GM23248 (cell line): Measurements from ENCODE around the gene CYTH4. TPM values are rescaled to one million over a fixed set of nuclear protein-coding genes. Genes with fewer than 3 reads are reported as not detected.
A peak's percentile ranks its signal among the peaks of the same experiment; 100 is the strongest.

Source experiments
- DNase-seq: peaks from one replicate; pipeline ENCODE4 v3.0.0-alpha.2; 2015
- H2AFZ ChIP-seq: fragments of 200-600 bp; sonication (generic); 2 replicates; pipeline ENCODE4 v1.6.1; 2016; ENCODE audit warnings: antibody characterized with exemption
- H3F3A ChIP-seq: fragments of 200-600 bp; sonication (generic); 2 replicates; pipeline ENCODE4 v1.6.1; 2016; ENCODE audit warnings: mild to moderate bottlenecking, antibody characterized with exemption, mixed run types; ENCODE audit not compliant: insufficient read depth
- H3K27ac ChIP-seq: fragments of 200-600 bp; sonication (generic); 2 replicates; pipeline ENCODE4 v1.5.1; 2016; ENCODE audit warnings: mild to moderate bottlenecking
- H3K27me3 ChIP-seq: fragments of 200-600 bp; sonication (generic); replicated peaks from 2 replicates; pipeline ENCODE4 v1.6.1; 2016; ENCODE audit warnings: mild to moderate bottlenecking; ENCODE audit not compliant: insufficient read depth
- H3K36me3 ChIP-seq: fragments of 200-600 bp; sonication (generic); 2 replicates; pipeline ENCODE4 v1.6.1; 2016; ENCODE audit warnings: low read depth, mild to moderate bottlenecking
- H3K4me1 ChIP-seq: fragments of 200-600 bp; sonication (generic); 2 replicates; pipeline ENCODE4 v1.6.1; 2016; ENCODE audit warnings: mild to moderate bottlenecking; ENCODE audit not compliant: insufficient read depth
- H3K4me2 ChIP-seq: fragments of 200-600 bp; sonication (generic); one replicate; pipeline ENCODE4 v1.6.1; 2016; ENCODE audit warnings: mild to moderate bottlenecking; ENCODE audit not compliant: unreplicated experiment
- H3K4me3 ChIP-seq: fragments of 200-600 bp; sonication (generic); 2 replicates; pipeline ENCODE4 v1.5.1; 2016; ENCODE audit warnings: mild to moderate bottlenecking
- H3K79me2 ChIP-seq: fragments of 200-600 bp; sonication (generic); 2 replicates; pipeline ENCODE4 v1.6.1; 2016; ENCODE audit warnings: mild to moderate bottlenecking; ENCODE audit not compliant: insufficient read depth
- H3K9ac ChIP-seq: fragments of 200-600 bp; sonication (generic); 2 replicates; pipeline ENCODE4 v1.6.1; 2016; ENCODE audit warnings: mild to moderate bottlenecking
- H3K9me2 ChIP-seq: fragments of 200-600 bp; sonication (generic); 2 replicates; pipeline ENCODE4 v1.6.1; 2016; ENCODE audit warnings: mixed run types, mild to moderate bottlenecking, moderate library complexity; ENCODE audit not compliant: insufficient read depth
- H3K9me3 ChIP-seq: fragments of 200-600 bp; sonication (generic); one replicate; pipeline ENCODE4 v1.6.1; 2017; ENCODE audit warnings: low read depth
- H4K20me1 ChIP-seq: fragments of 200-600 bp; sonication (generic); 2 replicates; pipeline ENCODE4 v1.6.0; 2016; ENCODE audit not compliant: insufficient read depth
- EZH2 ChIP-seq: fragments of 200-600 bp; sonication (generic); IDR thresholded peaks from 2 replicates; pipeline ENCODE4 v1.6.1; 2018; ENCODE audit warnings: antibody characterized with exemption, mild to moderate bottlenecking; ENCODE audit not compliant: insufficient read depth, poor library complexity, severe bottlenecking
- EZH2phosphoT487 ChIP-seq: fragments of 200-600 bp; sonication (generic); IDR thresholded peaks from 2 replicates; pipeline ENCODE4 v1.6.1; 2018; ENCODE audit warnings: antibody characterized with exemption, moderate library complexity, mild to moderate bottlenecking, low read depth; ENCODE audit not compliant: insufficient read depth
- WGBS, 2 experiments: methylation state at CpG; one replicate each; pipeline ENCODE4 v1.1.6; 2015 to 2017; ENCODE audit warnings: low lambda C conversion rate in 2 of 2, low coverage in 1 of 2; ENCODE audit errors: missing lambda C conversion rate in 2 of 2; 5-methylcytosine and 5-hydroxymethylcytosine counted together
- in situ Hi-C: fragments of 300-500 bp; cut with MboI; formaldehyde crosslinking; loops from 2 replicates; pipeline ENCODE4 v1.15.0; 2020
- polyA plus RNA-seq: library from polyadenylated mRNA; unstranded; fragments of >200 nt; fragmentation: Nextera tagmentation; extraction: Ambion mirVana; gene quantifications from 2 replicates; pipeline ENCODE4 v1.2.1, GENCODE V29; 2016
- total RNA-seq: library from RNA; depleted of rRNA; stranded (reverse); fragments of >200 nt; shearing (Covaris generic); gene quantifications from 2 replicates; pipeline ENCODE4 v1.2.3, GENCODE V29; 2014

CYTH4 gene
- total and polyA plus RNA-seq, 2 experiments from 2014 or later, result not detected

DNA sequence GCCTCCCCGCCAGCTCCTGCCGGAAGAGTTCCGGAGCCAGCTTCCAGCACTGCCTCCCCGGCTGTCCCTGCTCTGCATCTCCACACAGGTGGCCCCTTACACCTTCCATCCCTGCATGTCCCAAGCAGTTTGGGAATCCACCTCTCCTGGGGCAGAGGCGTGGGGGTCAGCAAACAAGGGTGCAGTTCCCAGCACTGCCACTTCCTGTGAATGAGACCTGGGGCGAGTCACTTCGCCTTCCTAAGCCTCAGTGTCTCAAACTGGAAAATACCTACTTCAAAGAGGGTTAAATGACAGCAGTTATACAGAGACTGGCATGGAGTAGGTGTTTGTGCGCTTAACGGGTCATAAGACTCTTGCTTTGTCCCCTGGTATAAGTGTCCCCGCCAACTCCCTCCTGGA, 5.2 kb downstream of the CYTH4 start:
- Histone ChIP-seq H4K20me1 (no peaks in the 10 kb centered on the region), H3K4me3 (no peak overlapping the region), H3K27ac (no peak overlapping the region), H3F3A (peaks cover 13% of the 10 kb centered on the region), H3K79me2 (no peaks in the 10 kb centered on the region), H3K9me3 (no peaks in the 10 kb centered on the region), H3K36me3 (no peaks in the 10 kb centered on the region), H2AFZ (no peak overlapping the region), H3K27me3 (no peaks in the 10 kb centered on the region), H3K4me2 (no peak overlapping the region), H3K4me1 (peaks cover 10% of the 10 kb centered on the region; the same call in 1 of the 2 replicates), H3K9ac (no peak overlapping the region), H3K9me2 (no peaks in the 10 kb centered on the region)
- in situ Hi-C loops, result no loop called here
- TF ChIP-seq EZH2, result no peak
- WGBS, 2 experiments, result 72 to 77% methylated on average over 10 of the region's 10 CpGs
- no peak for DNase-seq

DNA sequence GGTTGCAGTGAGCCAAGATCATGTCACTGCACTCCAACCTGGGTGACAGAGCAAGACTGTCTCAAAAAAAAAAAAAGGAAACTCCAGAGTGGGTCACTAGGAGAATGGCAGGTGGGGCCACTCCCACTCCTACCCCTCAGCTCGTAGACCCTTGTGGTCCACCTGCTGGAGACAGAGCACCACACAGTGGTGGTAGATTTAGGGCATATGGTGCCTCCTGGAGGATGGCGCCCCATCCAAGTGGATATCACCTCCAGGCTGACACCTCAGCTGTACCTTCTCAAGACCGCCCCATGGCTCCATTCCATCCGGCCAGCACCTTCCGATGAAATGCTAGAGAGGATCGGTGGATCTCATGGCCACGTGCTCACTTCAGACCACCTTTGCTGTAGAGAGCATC, 6.2 kb downstream of the CYTH4 start:
- TF ChIP-seq EZH2phosphoT487, result no peak
- Histone ChIP-seq H3K79me2 (no peaks in the 10 kb centered on the region), H3K4me1 (peaks cover 10% of the 10 kb centered on the region; the same call in 1 of the 2 replicates), H3F3A (peaks cover 13% of the 10 kb centered on the region), H3K36me3 (no peaks in the 10 kb centered on the region), H3K9me3 (no peaks in the 10 kb centered on the region), H3K4me3 (no peak overlapping the region), H3K9me2 (no peaks in the 10 kb centered on the region), H2AFZ (no peak overlapping the region), H3K9ac (no peak overlapping the region), H3K27ac (no peak overlapping the region), H3K27me3 (no peaks in the 10 kb centered on the region), H4K20me1 (no peaks in the 10 kb centered on the region), H3K4me2 (no peak overlapping the region)
- in situ Hi-C loops, result no loop called here
- WGBS, 2 experiments, result 67 to 73% methylated on average over 7 of the region's 7 CpGs
- no peak for DNase-seq

DNA sequence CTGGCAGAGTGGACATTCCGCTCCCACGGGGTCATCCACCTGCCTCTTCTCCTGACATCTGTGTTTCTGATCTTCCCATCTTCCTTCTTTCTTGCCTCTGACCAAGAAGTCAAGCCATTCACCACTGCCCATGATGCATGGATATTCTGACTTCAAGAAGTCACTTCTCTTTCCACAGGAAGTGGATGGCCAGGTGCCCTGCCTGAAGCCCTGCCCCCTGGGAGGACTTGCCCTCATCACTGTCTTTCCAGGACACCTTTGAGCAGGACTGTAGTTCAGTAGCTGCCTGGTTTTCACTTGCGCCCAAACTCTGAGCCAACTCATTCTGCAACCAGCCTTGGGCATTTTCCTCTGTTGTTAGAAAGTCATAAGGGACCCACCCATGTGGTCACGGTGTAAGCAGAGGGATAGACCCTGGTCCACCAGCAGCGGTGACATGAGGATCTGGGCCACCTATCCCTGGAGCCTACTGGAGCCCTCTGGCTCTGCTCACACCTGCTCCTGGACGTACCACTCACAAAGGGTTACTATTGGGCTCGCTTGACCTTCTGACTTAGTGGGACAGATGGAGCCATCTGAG, 6.9 kb downstream of the CYTH4 start:
- H3K27ac ChIP-seq, result no peak overlapping the region
- no peak for DNase-seq
- no peak overlapping the region for H2AFZ ChIP-seq
- in situ Hi-C loops, result no loop called here
- peaks cover 10% of the 10 kb centered on the region; the same call in 1 of the 2 replicates for H3K4me1 ChIP-seq
- H3K9me3 ChIP-seq, result no peaks in the 10 kb centered on the region
- H3F3A ChIP-seq, result peaks cover 13% of the 10 kb centered on the region
- no peak overlapping the region for H3K4me3 ChIP-seq
- WGBS, 2 experiments, result 51 to 54% methylated on average over 7 of the region's 7 CpGs
- H3K36me3 ChIP-seq, result no peaks in the 10 kb centered on the region
- H4K20me1 ChIP-seq, result no peaks in the 10 kb centered on the region
- H3K9ac ChIP-seq, result no peak overlapping the region
- H3K9me2 ChIP-seq, result no peaks in the 10 kb centered on the region
- TF ChIP-seq EZH2 (no peak), EZH2phosphoT487 (no peak)
- H3K27me3 ChIP-seq, result no peaks in the 10 kb centered on the region
- H3K79me2 ChIP-seq, result no peaks in the 10 kb centered on the region
- no peak overlapping the region for H3K4me2 ChIP-seq

DNA sequence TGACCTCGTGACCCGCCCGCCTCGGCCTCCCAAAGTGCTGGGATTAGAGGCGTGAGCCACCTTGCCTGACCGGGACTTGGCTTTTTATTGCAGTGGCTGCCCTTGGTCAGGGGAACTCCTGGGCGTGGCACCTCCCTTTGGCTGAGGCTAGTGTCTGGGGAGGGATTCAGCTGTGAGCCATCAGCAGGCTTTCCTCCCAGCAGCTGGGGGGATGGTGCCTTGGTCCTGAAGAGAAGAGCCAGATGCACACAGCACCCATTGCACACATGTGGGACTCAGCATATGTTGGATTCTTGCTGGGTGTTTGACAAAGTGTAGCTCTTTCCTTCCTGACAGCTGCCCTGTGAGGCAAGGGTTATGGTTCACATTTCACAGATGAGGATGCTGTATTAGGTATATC, 8.4 kb downstream of the CYTH4 start:
- WGBS, 2 experiments, result 8 to 11% methylated on average over 7 of the region's 7 CpGs
- H3K9me2 ChIP-seq, result no peaks in the 10 kb centered on the region
- peaks cover 10% of the 10 kb centered on the region; the same call in 1 of the 2 replicates for H3K4me1 ChIP-seq
- H3F3A ChIP-seq, result peaks cover 13% of the 10 kb centered on the region
- H2AFZ ChIP-seq, result no peak overlapping the region
- no peak for TF ChIP-seq EZH2
- no peak for TF ChIP-seq EZH2phosphoT487
- no peaks in the 10 kb centered on the region for H3K27me3 ChIP-seq
- no peaks in the 10 kb centered on the region for H4K20me1 ChIP-seq
- peak; percentile 86 for DNase-seq
- H3K27ac ChIP-seq, result no peak overlapping the region
- no peaks in the 10 kb centered on the region for H3K79me2 ChIP-seq
- no peak overlapping the region for H3K9ac ChIP-seq
- in situ Hi-C loops, result no loop called here
- H3K4me2 ChIP-seq, result no peak overlapping the region
- H3K36me3 ChIP-seq, result no peaks in the 10 kb centered on the region
- no peak overlapping the region for H3K4me3 ChIP-seq
- H3K9me3 ChIP-seq, result no peaks in the 10 kb centered on the region
